ENCODE data around the gene USH1C.

The USH1C gene

GRCh38 chr11:17560281-17561110, 16.3 kb upstream of the USH1C start:
- TF ChIP-seq ZNF274 (IDR thresholded peaks at IDR 0.05; ENCODE audit: low read depth, low read length): no peak
- H3K4me3 ChIP-seq (ENCODE audit: low read length): no peak overlapping the region

- TF ChIP-seq ZNF274 (IDR thresholded peaks at IDR 0.05; ENCODE audit: low read depth, low read length): no peak
- H3K4me3 ChIP-seq (ENCODE audit: low read length): no peak overlapping the region
These were observed 15.3 kb upstream of the USH1C start for GRCh38 chr11:17559341-17560087.

- no peak overlapping the region for H3K4me3 ChIP-seq (ENCODE audit: low read length)
- TF ChIP-seq ZNF274 (IDR thresholded peaks at IDR 0.05; ENCODE audit: low read depth, low read length): no peak
These were observed 14.7 kb upstream of the USH1C start for GRCh38 chr11:17558916-17559315.

GRCh38 chr11:17558025-17558780, 14.0 kb upstream of the USH1C start:
- no peak for TF ChIP-seq ZNF274 (IDR thresholded peaks at IDR 0.05; ENCODE audit: low read depth, low read length)
- no peak overlapping the region for H3K4me3 ChIP-seq (ENCODE audit: low read length)

GRCh38 chr11:17556999-17557398, 12.8 kb upstream of the USH1C start:
- H3K4me3 ChIP-seq (ENCODE audit: low read length): no peak overlapping the region
- TF ChIP-seq ZNF274 (IDR thresholded peaks at IDR 0.05; ENCODE audit: low read depth, low read length): no peak

- TF ChIP-seq ZNF274 (IDR thresholded peaks at IDR 0.05; ENCODE audit: low read depth, low read length): no peak
- H3K4me3 ChIP-seq (ENCODE audit: low read length): no peak overlapping the region
These were observed 10.3 kb upstream of the USH1C start for GRCh38 chr11:17554487-17554886.

GRCh38 chr11:17553249-17553546, 9.0 kb upstream of the USH1C start:
- no peak overlapping the region for H3K4me3 ChIP-seq (ENCODE audit: low read length)
- no peak for TF ChIP-seq ZNF274 (IDR thresholded peaks at IDR 0.05; ENCODE audit: low read depth, low read length)

- H3K4me3 ChIP-seq (ENCODE audit: low read length): no peak overlapping the region
- no peak for TF ChIP-seq ZNF274 (IDR thresholded peaks at IDR 0.05; ENCODE audit: low read depth, low read length)
These were observed 8.4 kb upstream of the USH1C start for GRCh38 chr11:17552392-17553248.

- TF ChIP-seq ZNF274 (IDR thresholded peaks at IDR 0.05; ENCODE audit: low read depth, low read length): no peak
These were observed 7.8 kb upstream of the USH1C start for GRCh38 chr11:17552041-17552355.

GRCh38 chr11:17551347-17552040, 7.3 kb upstream of the USH1C start:
- H3K4me3 ChIP-seq (ENCODE audit: low read length): no peak overlapping the region
- no peak for TF ChIP-seq ZNF274 (IDR thresholded peaks at IDR 0.05; ENCODE audit: low read depth, low read length)

More at GRCh38 chr11:17552041-17552355, 7.8 kb upstream of the USH1C start:
- no peak overlapping the region for H3K4me3 ChIP-seq (ENCODE audit: low read length)

GRCh38 chr11:17550450-17551346, 6.5 kb upstream of the USH1C start:
- H3K4me3 ChIP-seq (ENCODE audit: low read length): no peak overlapping the region
- no peak for TF ChIP-seq ZNF274 (IDR thresholded peaks at IDR 0.05; ENCODE audit: low read depth, low read length)

GRCh38 chr11:17548444-17548843, 4.2 kb upstream of the USH1C start:
- H3K4me3 ChIP-seq (ENCODE audit: low read length): no peak overlapping the region
- TF ChIP-seq ZNF274 (IDR thresholded peaks at IDR 0.05; ENCODE audit: low read depth, low read length): no peak
